Body of pancreas (tissue), 4 donors: ENCODE measurements around the gene MED13L. TPM values are rescaled to one million over a fixed set of nuclear protein-coding genes. Genes with fewer than 3 reads are reported as not detected.

Source experiments
- ATAC-seq: fragments of 150-250 bp; one replicate; pipeline ENCODE4 v1.9.1; 2016
- DNase-seq, 4 donors: peaks; one replicate each; pipeline ENCODE4 v3.0.0-alpha.2; 2019
- H3K27ac ChIP-seq, 4 donors: fragments of 200-600 bp; sonication (generic); 1 replicate in 3 of 4; 2 replicates in 1 of 4; pipeline versions ENCODE4 v1.5.1 to v1.6.1; 2016 to 2019; ENCODE audit warnings: mild to moderate bottlenecking in 1 of 4, mixed read lengths in 1 of 4, moderate library complexity in 1 of 4
- H3K27me3 ChIP-seq, 2 donors: fragments of 200-600 bp; sonication (generic); one replicate each; pipeline ENCODE4 v1.6.0; 2016; ENCODE audit warnings: mild to moderate bottlenecking in 1 of 2
- H3K36me3 ChIP-seq, 2 donors: fragments of 200-600 bp; sonication (generic); replicated peaks in 1 of 2; 2 replicates each; pipeline ENCODE4 v1.5.1; 2016; ENCODE audit warnings: low read depth in 2 of 2; ENCODE audit not compliant: insufficient read depth in 1 of 2
- H3K4me1 ChIP-seq: fragments of 200-600 bp; sonication (generic); one replicate; pipeline ENCODE4 v1.6.0; 2016
- H3K4me3 ChIP-seq, 2 donors: fragments of 200-600 bp; sonication (generic); 1 replicate in 1 of 2; 2 replicates in 1 of 2; pipeline ENCODE4 v1.5.1; 2016 to 2019
- H3K9me3 ChIP-seq, 3 donors: fragments of 200-600 bp; sonication (generic); 1 replicate in 2 of 3; 2 replicates in 1 of 3; pipeline ENCODE4 v1.5.1; 2016
- POLR2A ChIP-seq, 3 donors: fragments of 450-650 bp; IDR thresholded peaks; one replicate each; pipeline ENCODE4 v1.6.1; 2016; ENCODE audit warnings: antibody characterized with exemption in 3 of 3, mild to moderate bottlenecking in 2 of 3
- WGBS, 2 donors: methylation state at CpG; one replicate each; pipeline ENCODE4 v1.1.5; 2017; 5-methylcytosine and 5-hydroxymethylcytosine counted together
- intact Hi-C: fragments of 100-400 bp; cut with DNase I; formaldehyde crosslinking; loops from one replicate; pipeline ENCODE4 v1.15.1; 2023
- total RNA-seq, 2 donors: library from RNA; depleted of rRNA; stranded (reverse); fragments of >200 nt; gene quantifications; one replicate each; pipeline ENCODE4 v1.1.0, GENCODE V29; 2016
- TF ChIP-seq, protein P1 (sequence below), 7 experiments: fragments of 450-650 bp in 4 of 7; fragments of 200-600 bp in 3 of 7; sonication (generic) in 3 of 7; IDR thresholded peaks; one replicate each; pipeline ENCODE4 v1.5.1; 2016 to 2019; ENCODE audit warnings: antibody characterized with exemption in 7 of 7

MED13L gene
- total RNA-seq, 2 donors from 2014 or later, result 65.9 to 72.6 TPM

DNA sequence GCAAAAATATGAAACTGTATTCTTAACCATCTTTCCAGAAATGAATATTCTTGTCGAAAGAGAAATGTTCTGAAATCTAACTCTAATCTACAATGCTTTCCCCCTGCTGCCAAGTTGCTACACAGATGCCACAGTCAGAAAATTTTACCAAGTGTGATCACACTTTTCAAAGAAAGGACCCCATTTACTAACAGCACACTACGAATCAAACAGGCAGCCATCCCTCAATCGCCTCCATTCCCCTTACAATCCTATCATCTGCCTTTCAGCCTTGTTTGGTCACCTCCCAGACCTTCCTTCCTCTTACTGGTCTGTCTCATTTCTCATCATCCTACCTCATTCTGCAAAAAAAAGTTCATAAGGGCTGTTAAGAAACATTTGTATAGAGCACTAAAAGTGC lies 190.1 kb downstream of the MED13L start:
- H3K4me3 ChIP-seq, result no peak overlapping the region
- no peaks in the 10 kb centered on the region for H3K36me3 ChIP-seq
- H3K9me3 ChIP-seq, result no peaks in the 10 kb centered on the region
- no peak for DNase-seq
- no peak overlapping the region for H3K27ac ChIP-seq
- no peaks in the 10 kb centered on the region for H3K27me3 ChIP-seq
- TF ChIP-seq POLR2A (IDR thresholded peaks at IDR 0.05), result no peak
- TF ChIP-seq, protein P1, sequence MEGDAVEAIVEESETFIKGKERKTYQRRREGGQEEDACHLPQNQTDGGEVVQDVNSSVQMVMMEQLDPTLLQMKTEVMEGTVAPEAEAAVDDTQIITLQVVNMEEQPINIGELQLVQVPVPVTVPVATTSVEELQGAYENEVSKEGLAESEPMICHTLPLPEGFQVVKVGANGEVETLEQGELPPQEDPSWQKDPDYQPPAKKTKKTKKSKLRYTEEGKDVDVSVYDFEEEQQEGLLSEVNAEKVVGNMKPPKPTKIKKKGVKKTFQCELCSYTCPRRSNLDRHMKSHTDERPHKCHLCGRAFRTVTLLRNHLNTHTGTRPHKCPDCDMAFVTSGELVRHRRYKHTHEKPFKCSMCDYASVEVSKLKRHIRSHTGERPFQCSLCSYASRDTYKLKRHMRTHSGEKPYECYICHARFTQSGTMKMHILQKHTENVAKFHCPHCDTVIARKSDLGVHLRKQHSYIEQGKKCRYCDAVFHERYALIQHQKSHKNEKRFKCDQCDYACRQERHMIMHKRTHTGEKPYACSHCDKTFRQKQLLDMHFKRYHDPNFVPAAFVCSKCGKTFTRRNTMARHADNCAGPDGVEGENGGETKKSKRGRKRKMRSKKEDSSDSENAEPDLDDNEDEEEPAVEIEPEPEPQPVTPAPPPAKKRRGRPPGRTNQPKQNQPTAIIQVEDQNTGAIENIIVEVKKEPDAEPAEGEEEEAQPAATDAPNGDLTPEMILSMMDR (IDR thresholded peaks at IDR 0.05), result no peak
- intact Hi-C loops, result no loop called here
- no peak for ATAC-seq
- peaks cover 9% of the 10 kb centered on the region for H3K4me1 ChIP-seq
- 74% methylated on average over 3 of the region's 3 CpGs for WGBS, 2 donors

DNA sequence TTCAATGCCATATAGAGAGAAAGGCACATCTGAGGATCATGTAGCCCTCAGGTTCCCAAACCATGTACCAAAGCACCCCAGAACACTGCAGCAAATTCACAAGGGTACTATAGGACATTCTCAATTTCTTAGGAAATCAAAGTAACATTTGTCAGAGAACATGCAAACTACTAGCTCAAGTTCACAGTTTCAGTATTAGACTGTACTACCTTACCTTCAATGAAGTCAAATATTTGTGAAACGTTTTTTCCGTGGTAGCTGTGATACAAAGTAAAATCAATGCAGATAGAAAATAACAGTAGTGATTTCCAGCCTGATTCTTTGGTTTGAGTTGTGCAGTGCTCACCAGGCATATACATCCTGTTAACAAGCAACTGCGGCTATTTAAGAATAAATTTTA lies 197.1 kb downstream of the MED13L start:
- WGBS, 2 donors, result 44 to 53% methylated on average over 3 of the region's 3 CpGs
- ATAC-seq, result no peak
- H3K27me3 ChIP-seq, result no peaks in the 10 kb centered on the region
- peaks cover 5% of the 10 kb centered on the region for H3K4me1 ChIP-seq
- H3K27ac ChIP-seq, result no peak overlapping the region
- DNase-seq, result no peak
- TF ChIP-seq, protein P1 (IDR thresholded peaks at IDR 0.05), result no peak
- no peak for TF ChIP-seq POLR2A (IDR thresholded peaks at IDR 0.05)
- no peaks in the 10 kb centered on the region for H3K36me3 ChIP-seq
- no peaks in the 10 kb centered on the region for H3K9me3 ChIP-seq
- intact Hi-C loops, result no loop called here
- H3K4me3 ChIP-seq, result no peak overlapping the region

DNA sequence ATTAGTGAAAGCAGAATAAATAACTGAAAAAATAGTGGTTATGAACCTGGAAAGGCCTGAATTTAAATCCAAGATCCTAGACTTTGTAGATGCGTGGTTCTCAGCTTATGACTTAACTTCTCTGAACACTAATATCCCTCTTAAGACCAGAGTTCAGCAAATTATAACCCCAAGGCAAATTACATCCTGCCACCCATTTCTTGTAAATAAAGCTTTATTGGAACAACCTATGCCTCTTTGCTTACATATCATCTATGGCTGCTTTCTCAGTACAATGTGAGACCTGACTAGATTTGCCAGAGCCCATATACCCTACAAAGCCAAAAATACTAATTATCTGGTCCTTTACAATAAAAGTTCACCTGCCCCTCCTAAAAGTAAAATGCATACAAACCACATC lies 199.1 kb downstream of the MED13L start:
- H3K4me1 ChIP-seq, result peaks cover 5% of the 10 kb centered on the region
- no peaks in the 10 kb centered on the region for H3K9me3 ChIP-seq
- no peaks in the 10 kb centered on the region for H3K36me3 ChIP-seq
- DNase-seq (no peak), ATAC-seq (no peak)
- H3K4me3 ChIP-seq, result no peak overlapping the region
- no peak for TF ChIP-seq POLR2A (IDR thresholded peaks at IDR 0.05)
- TF ChIP-seq, protein P1 (IDR thresholded peaks at IDR 0.05), result no peak
- H3K27ac ChIP-seq, result no peak overlapping the region
- intact Hi-C loops, result no loop called here
- H3K27me3 ChIP-seq, result no peaks in the 10 kb centered on the region
- WGBS, 2 donors, result 94 to 95% methylated on average over 1 of the region's 1 CpG

DNA sequence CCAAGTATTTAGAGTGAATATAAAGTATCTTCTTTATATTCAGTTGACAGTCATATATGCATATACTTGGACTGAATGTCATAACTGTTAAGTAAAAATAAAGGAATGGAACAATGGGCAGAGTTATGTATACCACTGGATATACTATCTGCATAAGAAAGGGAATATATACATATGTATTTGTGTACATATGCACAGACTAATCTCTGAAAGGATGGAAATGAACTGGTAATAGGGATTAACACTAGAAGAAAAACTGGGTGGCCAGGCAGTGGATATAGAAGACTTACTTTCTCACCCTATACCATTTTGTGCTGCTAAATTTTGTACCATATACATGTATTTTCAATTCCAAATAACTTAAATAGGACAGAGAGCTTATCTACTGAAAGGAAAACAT lies 200.1 kb downstream of the MED13L start:
- Histone ChIP-seq H3K27me3 (no peaks in the 10 kb centered on the region), H3K4me3 (no peak overlapping the region), H3K9me3 (no peaks in the 10 kb centered on the region), H3K4me1 (peaks cover 5% of the 10 kb centered on the region), H3K27ac (no peak overlapping the region), H3K36me3 (no peaks in the 10 kb centered on the region)
- no peak for DNase-seq
- intact Hi-C loops, result no loop called here
- no peak for TF ChIP-seq POLR2A (IDR thresholded peaks at IDR 0.05)
- TF ChIP-seq, protein P1 (IDR thresholded peaks at IDR 0.05), result no peak
- ATAC-seq, result no peak

DNA sequence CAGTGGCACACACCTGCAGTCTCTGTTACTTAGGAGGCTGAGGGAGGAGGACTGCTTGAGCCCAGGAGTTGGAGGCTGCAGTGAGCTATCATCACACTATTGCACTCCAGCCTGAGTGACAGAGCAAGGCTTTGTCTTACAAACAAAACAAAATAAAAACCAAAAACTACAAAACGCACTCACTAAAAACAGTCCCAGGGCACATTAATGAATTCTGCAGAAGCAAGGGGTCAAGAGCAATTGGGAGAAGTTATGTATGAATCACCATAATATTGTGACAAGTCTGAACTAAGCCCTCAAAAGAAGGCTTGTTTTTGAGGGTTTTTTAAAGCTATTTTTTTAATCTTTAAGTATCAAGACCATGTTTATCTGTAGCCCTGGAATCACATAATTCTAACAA lies 201.1 kb downstream of the MED13L start:
- Histone ChIP-seq H3K9me3 (no peaks in the 10 kb centered on the region), H3K27me3 (no peaks in the 10 kb centered on the region), H3K4me1 (no peaks in the 10 kb centered on the region), H3K27ac (no peak overlapping the region), H3K4me3 (no peak overlapping the region), H3K36me3 (no peaks in the 10 kb centered on the region)
- ATAC-seq, result no peak
- 95 to 100% methylated on average over 1 of the region's 1 CpG for WGBS, 2 donors
- TF ChIP-seq, protein P1 (IDR thresholded peaks at IDR 0.05), result no peak
- TF ChIP-seq POLR2A (IDR thresholded peaks at IDR 0.05), result no peak
- intact Hi-C loops, result no loop called here
- no peak for DNase-seq
